Endothelial cell of umbilical vein (primary cell): ENCODE results near the gene FAM13C. TPM values are rescaled to one million over a fixed set of nuclear protein-coding genes. Genes with fewer than 3 reads are reported as not detected.
A peak's percentile ranks its signal among the peaks of the same experiment; 100 is the strongest.

Source experiments
- BruUV-seq: library from RNA; stranded (reverse); fragments of 400-500 nt; replicated peaks from 2 replicates; lab custom pipeline; 2021; lab: Mats Ljungman, UMichigan
- CTCF ChIA-PET: fragments of 300-600, 350-600 bp; sonication (Branson Sonifier 250); formaldehyde crosslinking; loops from one replicate; lab custom pipeline; 2021; ENCODE audit warnings: antibody characterized with exemption, inconsistent platforms; lab: Charles Lee
- POLR2A ChIA-PET: fragments of 300-600, 350-600 bp; sonication (Branson Sonifier 250); formaldehyde crosslinking; loops from one replicate; lab custom pipeline; 2021; ENCODE audit warnings: antibody characterized with exemption, inconsistent platforms; lab: Charles Lee
- DNase-seq: peaks from one replicate; pipeline ENCODE4 v3.0.0-alpha.2; 2011; ENCODE audit warnings: low read depth, low spot score
- FAIRE-seq: peaks from 2 replicates; lab custom pipeline; 2011; peaks lifted over from hg19 to GRCh38; lab: Jason Lieb, UNC
- H2AFZ ChIP-seq: 2 replicates; pipeline ENCODE4 v1.6.0; 2012; ENCODE audit warnings: low read depth, low read length, control low read depth, inconsistent platforms
- H3K27ac ChIP-seq: 2 replicates; pipeline ENCODE4 v1.5.1; 2011; ENCODE audit warnings: low read depth, mild to moderate bottlenecking, control low read depth, low read length, moderate library complexity; ENCODE audit not compliant: insufficient read depth
- H3K27me3 ChIP-seq, 2 experiments: 2 replicates each; pipeline versions ENCODE4 v1.6.0 to v1.6.1; 2011; ENCODE audit warnings: low read length in 2 of 2, mixed read lengths in 1 of 2; ENCODE audit not compliant: control insufficient read depth in 2 of 2, insufficient read depth in 2 of 2
- H3K36me3 ChIP-seq, 2 experiments: 2 replicates in 1 of 2; 3 replicates in 1 of 2; pipeline ENCODE4 v1.5.1; 2011; ENCODE audit warnings: low read length in 2 of 2, mild to moderate bottlenecking in 1 of 2, moderate library complexity in 1 of 2; ENCODE audit not compliant: control insufficient read depth in 2 of 2, insufficient read depth in 2 of 2; ENCODE audit errors: extremely low read depth in 1 of 2
- H3K4me1 ChIP-seq: 3 replicates; pipeline ENCODE4 v1.5.1; 2011; ENCODE audit warnings: mild to moderate bottlenecking, low read length; ENCODE audit not compliant: control insufficient read depth, insufficient read depth; ENCODE audit errors: extremely low read depth
- H3K4me2 ChIP-seq: 2 replicates; pipeline ENCODE4 v1.6.1; 2011; ENCODE audit warnings: low read length, control low read depth, mixed read lengths; ENCODE audit not compliant: insufficient read depth
- H3K4me3 ChIP-seq, 3 experiments: fragments of 200-600 bp in 1 of 3; sonication (generic), shearing (Covaris generic) in 1 of 3; replicated peaks in 1 of 3; 2 replicates each; pipeline ENCODE4 v1.5.1; 2011 to 2016; ENCODE audit warnings: control low read depth in 3 of 3, low read length in 3 of 3, mild to moderate bottlenecking in 2 of 3, inconsistent platforms in 1 of 3, low read depth in 1 of 3, moderate library complexity in 1 of 3; ENCODE audit not compliant: insufficient read depth in 1 of 3
- H3K79me2 ChIP-seq: 2 replicates; pipeline ENCODE4 v1.6.0; 2012; ENCODE audit warnings: low read length, inconsistent platforms; ENCODE audit not compliant: control insufficient read depth, insufficient read depth
- H3K9ac ChIP-seq: replicated peaks from 2 replicates; pipeline ENCODE3; 2011; ENCODE audit warnings: low read length, control low read depth; ENCODE audit not compliant: insufficient read depth; ENCODE audit errors: extremely low read depth
- H3K9me1 ChIP-seq: replicated peaks from 3 replicates; pipeline ENCODE4 v1.6.0; 2011; ENCODE audit warnings: mild to moderate bottlenecking, low read length; ENCODE audit not compliant: control insufficient read depth, insufficient read depth; ENCODE audit errors: extremely low read depth
- H3K9me3 ChIP-seq: replicated peaks from 2 replicates; pipeline ENCODE4 v1.5.1; 2012; ENCODE audit warnings: low read length, inconsistent platforms; ENCODE audit not compliant: control insufficient read depth, insufficient read depth
- H4K20me1 ChIP-seq: replicated peaks from 2 replicates; pipeline ENCODE3; 2011; ENCODE audit warnings: mild to moderate bottlenecking, low read length; ENCODE audit not compliant: control insufficient read depth, insufficient read depth; ENCODE audit errors: extremely low read depth
- JUN ChIP-seq: IDR thresholded peaks from 2 replicates; pipeline ENCODE4 v1.6.1; 2011; ENCODE audit warnings: borderline replicate concordance, low read depth; ENCODE audit not compliant: insufficient read length, insufficient read depth
- MYC ChIP-seq: IDR thresholded peaks from one replicate; pipeline ENCODE4 v1.6.1; 2011; ENCODE audit warnings: mild to moderate bottlenecking, low read depth, low read length
- POLR2AphosphoS5 ChIP-seq: IDR thresholded peaks from 2 replicates; pipeline ENCODE4 v1.6.1; 2012; ENCODE audit warnings: low read depth, mild to moderate bottlenecking, control low read depth, low read length, moderate library complexity; ENCODE audit not compliant: insufficient read depth
- dilution Hi-C: fragments of 300-500 bp; cut with MboI; formaldehyde crosslinking; loops from one replicate; pipeline ENCODE4 v1.15.0; 2019; ENCODE audit warnings: low sequenced_read_pairs; ENCODE audit not compliant: extremely low pct_ligation_motif_present
- intact Hi-C: fragments of 100-400 bp; cut with micrococcal nuclease; formaldehyde crosslinking; loops from one replicate; pipeline ENCODE4 v1.10.0; 2022
- polyA plus RNA-seq, 4 experiments: library from polyadenylated mRNA; depleted of rRNA in 3 of 4; stranded (reverse) in 3 of 4; unstranded in 1 of 4; fragments of >200 nt; gene quantifications; 2 replicates each; pipeline versions ENCODE4 v1.2.1 to v1.2.3, GENCODE V29; 2011 to 2012; ENCODE audit warnings: missing spikeins in 1 of 4
- total RNA-seq: library from RNA; stranded (reverse); gene quantifications from 2 replicates; pipeline ENCODE4 v1.2.3, GENCODE V29; 2021
- TF ChIP-seq, protein P1 (sequence below), 2 donors: IDR thresholded peaks; 1 replicate in 1 of 2; 2 replicates in 1 of 2; pipeline ENCODE4 v1.5.1; 2011; ENCODE audit warnings: low read length in 2 of 2, mild to moderate bottlenecking in 2 of 2, moderate library complexity in 2 of 2, control low read depth in 1 of 2, inconsistent platforms in 1 of 2, low read depth in 1 of 2; ENCODE audit not compliant: insufficient read depth in 1 of 2; ENCODE audit errors: extremely low read depth in 1 of 2

FAM13C gene
- total and polyA plus RNA-seq, 2 donors (not counting 3 experiments of a cell fraction or from before 2014, with no cell fraction given): 0.03 TPM; not detected in 1

DNA sequence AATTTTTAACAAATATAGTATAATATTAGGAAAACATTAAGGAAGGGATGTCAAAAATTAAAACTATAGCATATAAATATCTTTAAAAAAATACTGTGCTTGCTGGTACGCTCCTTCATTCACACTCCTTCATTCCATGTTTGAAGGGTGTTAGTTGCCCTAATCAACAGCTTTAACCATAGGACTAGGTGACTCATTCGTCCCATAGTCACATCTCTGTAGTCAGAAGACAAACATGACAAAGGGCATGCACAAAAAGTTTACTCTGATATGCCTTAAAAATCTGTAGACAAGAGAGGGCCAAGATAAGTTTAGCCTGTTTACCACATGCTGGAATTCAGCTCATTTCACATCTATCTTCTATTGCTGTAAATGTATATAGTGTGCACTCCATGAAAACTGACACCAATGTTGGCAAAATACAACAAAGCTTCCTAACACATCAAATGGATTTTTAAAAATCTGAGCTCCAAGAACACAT is 646 bp downstream of the FAM13C start:
- FAIRE-seq: no peak
- no peak overlapping the region for H3K4me3 ChIP-seq
- H3K27me3 ChIP-seq: no peaks in the 10 kb centered on the region
- no peaks in the 10 kb centered on the region for H3K36me3 ChIP-seq
- H2AFZ ChIP-seq: no peak overlapping the region
- CTCF ChIA-PET: no interaction called here
- no peaks in the 10 kb centered on the region for H3K9me1 ChIP-seq
- no peaks in the 10 kb centered on the region for H3K9me3 ChIP-seq
- TF ChIP-seq JUN (peak; percentile 22), POLR2AphosphoS5 (no peak), MYC (no peak)
- TF ChIP-seq, protein P1, sequence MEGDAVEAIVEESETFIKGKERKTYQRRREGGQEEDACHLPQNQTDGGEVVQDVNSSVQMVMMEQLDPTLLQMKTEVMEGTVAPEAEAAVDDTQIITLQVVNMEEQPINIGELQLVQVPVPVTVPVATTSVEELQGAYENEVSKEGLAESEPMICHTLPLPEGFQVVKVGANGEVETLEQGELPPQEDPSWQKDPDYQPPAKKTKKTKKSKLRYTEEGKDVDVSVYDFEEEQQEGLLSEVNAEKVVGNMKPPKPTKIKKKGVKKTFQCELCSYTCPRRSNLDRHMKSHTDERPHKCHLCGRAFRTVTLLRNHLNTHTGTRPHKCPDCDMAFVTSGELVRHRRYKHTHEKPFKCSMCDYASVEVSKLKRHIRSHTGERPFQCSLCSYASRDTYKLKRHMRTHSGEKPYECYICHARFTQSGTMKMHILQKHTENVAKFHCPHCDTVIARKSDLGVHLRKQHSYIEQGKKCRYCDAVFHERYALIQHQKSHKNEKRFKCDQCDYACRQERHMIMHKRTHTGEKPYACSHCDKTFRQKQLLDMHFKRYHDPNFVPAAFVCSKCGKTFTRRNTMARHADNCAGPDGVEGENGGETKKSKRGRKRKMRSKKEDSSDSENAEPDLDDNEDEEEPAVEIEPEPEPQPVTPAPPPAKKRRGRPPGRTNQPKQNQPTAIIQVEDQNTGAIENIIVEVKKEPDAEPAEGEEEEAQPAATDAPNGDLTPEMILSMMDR (IDR thresholded peaks at IDR 0.05; ENCODE audit: extremely low read depth in 1 of 2, insufficient read depth in 1 of 2, low read depth in 1 of 2, low read length in 2 of 2): no peak
- H3K9ac ChIP-seq: no peak overlapping the region
- BruUV-seq: no TSS peak
- no peak overlapping the region for H3K4me2 ChIP-seq
- intact Hi-C loops: no loop called here
- no peaks in the 10 kb centered on the region for H3K79me2 ChIP-seq
- no peaks in the 10 kb centered on the region for H4K20me1 ChIP-seq
- DNase-seq: no peak
- POLR2A ChIA-PET: no interaction called here
- H3K4me1 ChIP-seq: no peaks in the 10 kb centered on the region
- no peak overlapping the region for H3K27ac ChIP-seq
- dilution Hi-C loops: no loop called here

DNA sequence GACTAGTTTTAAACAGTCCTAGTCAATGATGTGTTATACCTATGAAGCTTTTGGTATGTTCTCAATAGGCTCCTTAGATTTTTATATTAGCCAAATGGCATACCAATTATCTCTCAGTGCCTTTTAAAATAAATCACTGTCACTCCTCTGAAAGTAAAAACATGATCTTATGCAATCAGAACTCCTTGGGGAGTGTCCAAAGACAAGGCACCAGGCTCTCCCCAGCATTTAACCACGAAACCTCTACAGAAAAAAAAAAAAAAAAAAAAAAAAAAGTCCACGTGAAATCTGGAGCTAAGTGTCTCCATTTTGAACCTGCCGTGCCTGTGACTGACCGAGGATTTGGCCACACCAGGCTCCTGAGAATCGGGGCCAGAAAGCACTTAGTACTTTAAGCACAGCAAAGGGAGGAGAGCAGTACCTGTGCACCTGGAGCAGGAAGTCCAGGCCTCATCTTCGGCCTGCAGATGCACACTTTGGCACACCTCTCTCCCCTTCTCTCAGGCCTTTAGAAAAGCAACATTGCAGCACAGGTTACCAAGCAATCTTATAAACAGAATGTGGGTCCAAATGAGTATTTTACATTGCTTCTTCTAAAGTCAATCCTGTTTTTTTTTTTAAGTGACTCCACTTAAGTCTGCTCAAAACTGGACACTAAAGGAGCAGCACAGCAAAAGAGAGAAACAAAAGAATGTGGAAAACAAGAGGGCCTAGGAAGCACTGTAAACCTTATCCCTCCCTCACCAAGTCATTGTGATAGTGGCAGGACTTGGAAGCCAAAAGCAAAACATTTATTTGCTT is 1.5 kb downstream of the FAM13C start:
- BruUV-seq: no TSS peak
- Histone ChIP-seq H3K4me2 (no peak overlapping the region), H3K9me1 (no peaks in the 10 kb centered on the region), H3K36me3 (no peaks in the 10 kb centered on the region), H2AFZ (no peak overlapping the region), H3K4me3 (no peak overlapping the region), H4K20me1 (no peaks in the 10 kb centered on the region), H3K4me1 (no peaks in the 10 kb centered on the region), H3K27ac (no peak overlapping the region), H3K9me3 (no peaks in the 10 kb centered on the region), H3K27me3 (no peaks in the 10 kb centered on the region), H3K79me2 (no peaks in the 10 kb centered on the region), H3K9ac (no peak overlapping the region)
- FAIRE-seq: no peak
- dilution Hi-C loops: no loop called here
- DNase-seq: no peak
- ChIA-PET CTCF (no interaction called here), POLR2A (no interaction called here)
- no peak for TF ChIP-seq JUN
- intact Hi-C loops: no loop called here
